ENCODE data around the gene KIF21A. TPM values are rescaled to one million over a fixed set of nuclear protein-coding genes. Genes with fewer than 3 reads are reported as not detected.

Gene KIF21A
- polyA plus RNA-seq, 5 donors, result 10.1 to 16.2 (median 15.8) TPM

- DNase-seq, result no peak
These were observed 155.5 kb downstream of the KIF21A start for GRCh38 chr12:39287409-39287808.

GRCh38 chr12:39278426-39278825 is 164.5 kb downstream of the KIF21A start:
- DNase-seq, result no peak

- no peak for DNase-seq
These were observed 165.5 kb downstream of the KIF21A start for GRCh38 chr12:39277416-39277815.

GRCh38 chr12:39275846-39276245 is 167.1 kb downstream of the KIF21A start:
- no peak for DNase-seq

GRCh38 chr12:39272871-39273655 is 169.9 kb downstream of the KIF21A start:
- DNase-seq, result peak; percentile 28 to 36

- no peak for DNase-seq
These were observed 173.4 kb downstream of the KIF21A start for GRCh38 chr12:39269492-39269891.

- no peak for DNase-seq
These were observed 175.0 kb downstream of the KIF21A start for GRCh38 chr12:39267886-39268285.

GRCh38 chr12:39252628-39253027 is 190.3 kb downstream of the KIF21A start:
- no peak for DNase-seq

Other genes with a start within 250 kb of the KIF21A start
- gene ABCD2, start 176.7 kb upstream of the KIF21A start, polyA plus RNA-seq (ENCODE audit: insufficient read depth in 1 of 5, insufficient read length in 5 of 5, low replicate concordance in 1 of 5), result under 1 TPM; 0.08 to 0.22 (median 0.13) TPM

Measured in right lung (tissue), 5 donors.